Lung (tissue), 12 donors: Measurements from ENCODE around the gene VEGFB. TPM values are rescaled to one million over a fixed set of nuclear protein-coding genes. Genes with fewer than 3 reads are reported as not detected.

Experiments used
- ATAC-seq: fragments of 200-7000 bp; cut with Tn5 transposase; one replicate; pipeline ENCODE4 v1.9.1; 2020; ENCODE audit warnings: moderate number of reproducible peaks; ENCODE audit not compliant: insufficient read depth, low FRiP score
- DNase-seq, 3 donors: peaks; one replicate each; pipeline ENCODE4 v3.0.0-alpha.2; 2013 to 2017
- H3K27ac ChIP-seq, 2 donors: one replicate each; pipeline ENCODE4 v1.5.1; 2013; ENCODE audit warnings: mild to moderate bottlenecking in 2 of 2, moderate library complexity in 2 of 2, control low read depth in 1 of 2, inconsistent platforms in 1 of 2, low read depth in 1 of 2, low read length in 1 of 2
- H3K27me3 ChIP-seq, 3 donors: one replicate each; pipeline ENCODE4 v1.5.1; 2013; ENCODE audit warnings: low read length in 2 of 3; ENCODE audit not compliant: control insufficient read depth in 3 of 3, insufficient read depth in 3 of 3
- H3K36me3 ChIP-seq, 4 donors: one replicate each; pipeline ENCODE4 v1.5.1; 2013; ENCODE audit warnings: low read length in 4 of 4, mild to moderate bottlenecking in 1 of 4, moderate library complexity in 1 of 4; ENCODE audit not compliant: control insufficient read depth in 4 of 4, insufficient read depth in 4 of 4
- H3K4me1 ChIP-seq, 5 donors: one replicate each; pipeline ENCODE4 v1.5.1; 2013; ENCODE audit warnings: low read length in 5 of 5, mild to moderate bottlenecking in 2 of 5, moderate library complexity in 1 of 5; ENCODE audit not compliant: control insufficient read depth in 5 of 5, insufficient read depth in 5 of 5
- H3K4me3 ChIP-seq: one replicate; pipeline ENCODE4 v1.5.1; 2013; ENCODE audit warnings: mild to moderate bottlenecking, control low read depth, moderate library complexity
- H3K9ac ChIP-seq, 2 donors: one replicate each; pipeline ENCODE4 v1.5.1; 2013; ENCODE audit warnings: low read length in 2 of 2, control low read depth in 1 of 2; ENCODE audit not compliant: insufficient read depth in 1 of 2
- H3K9me3 ChIP-seq, 4 donors: one replicate each; pipeline ENCODE4 v1.5.1; 2013; ENCODE audit warnings: low read length in 3 of 4, mild to moderate bottlenecking in 1 of 4, moderate library complexity in 1 of 4; ENCODE audit not compliant: control insufficient read depth in 4 of 4, insufficient read depth in 3 of 4
- CTCF ChIP-seq: IDR thresholded peaks from 2 replicates; pipeline ENCODE4 v1.5.1; 2012; ENCODE audit warnings: mild to moderate bottlenecking; ENCODE audit errors: control extremely low read depth, extremely low read depth
- WGBS, 2 donors: extraction: QIAGEN DNeasy Blood & Tissue Kit; methylation state at CpG; one replicate each; pipeline ENCODE4 v1.1.7; 2013; 5-methylcytosine and 5-hydroxymethylcytosine counted together
- polyA plus RNA-seq, 2 donors: library from polyadenylated mRNA; stranded (reverse); fragments of 200-250 nt; gene quantifications; one replicate each; pipeline ENCODE4 v1.2.1, GENCODE V29; 2013
- total RNA-seq, 2 donors: library from RNA; depleted of rRNA in 1 of 2; stranded (reverse); fragments of >200 nt in 1 of 2; gene quantifications; one replicate each; pipeline ENCODE4 v1.2.1, GENCODE V29; 2014 to 2021
- donor health status: control.
- donor health status: control.
- donor health status: Bipolar disorder and iron deficiency.
- donor health status: healthy.
- donor health status: DM: yes; HTN: yes; CAD: no.

Gene VEGFB
- total and polyA plus RNA-seq, 4 donors, result 37.8 to 124 (median 79.4) TPM

DNA sequence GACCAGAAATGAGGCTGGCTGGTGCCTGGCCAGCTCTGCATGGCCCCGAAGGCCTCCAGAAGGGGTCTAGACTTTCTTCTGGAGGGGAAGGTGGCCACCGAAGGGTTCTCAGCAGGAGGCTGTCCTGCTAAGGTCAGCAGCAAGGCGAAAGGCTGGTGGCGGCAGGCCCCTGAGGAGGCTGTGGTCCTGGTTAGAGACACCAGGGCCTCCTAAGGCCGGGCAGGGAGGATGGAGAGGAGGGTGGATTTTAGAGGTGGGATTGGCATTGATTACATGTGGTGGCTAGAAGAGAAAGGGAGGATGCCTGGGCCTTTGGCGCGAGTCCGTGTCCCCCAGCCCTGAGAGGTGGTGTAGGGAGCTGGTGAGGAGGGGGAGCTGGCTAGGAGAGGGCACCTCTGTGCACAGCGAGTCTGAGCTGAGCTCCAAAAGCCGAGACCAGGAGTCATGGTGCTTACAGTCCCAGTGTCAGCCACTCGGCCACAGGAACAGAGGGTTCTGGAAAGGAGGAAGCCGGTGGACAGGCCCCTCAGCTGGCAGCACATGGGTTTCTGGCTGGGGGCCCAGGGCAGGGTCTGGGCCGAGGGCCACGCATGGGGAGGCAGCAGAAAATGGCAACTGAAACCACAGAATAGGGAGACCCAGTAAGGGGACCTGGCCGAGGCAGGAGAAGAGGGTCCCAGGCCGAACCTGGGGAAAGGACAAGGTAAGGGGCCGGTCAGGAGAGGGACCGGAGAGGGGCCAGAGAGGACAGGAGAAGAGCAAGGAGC is 25.4 kb upstream of the VEGFB start:
- no peak for TF ChIP-seq CTCF
- DNase-seq (no peak), ATAC-seq (no peak)
- peaks cover 0 to 2% (median 0%) of the 10 kb centered on the region in 4 donors for H3K9me3 ChIP-seq
- H3K27ac ChIP-seq, result peak overlapping the region in 1 of 2 donors; percentile 96
- H3K9ac ChIP-seq, result no peak overlapping the region
- H3K4me1 ChIP-seq, result peaks cover 0 to 26% (median 0%) of the 10 kb centered on the region in 5 donors
- H3K4me3 ChIP-seq, result no peak overlapping the region
- no peaks in the 10 kb centered on the region for H3K27me3 ChIP-seq
- peaks cover 0 to 30% (median 5%) of the 10 kb centered on the region in 4 donors for H3K36me3 ChIP-seq
- 74 to 81% methylated on average over 18 of the region's 18 CpGs for WGBS, 2 donors

DNA sequence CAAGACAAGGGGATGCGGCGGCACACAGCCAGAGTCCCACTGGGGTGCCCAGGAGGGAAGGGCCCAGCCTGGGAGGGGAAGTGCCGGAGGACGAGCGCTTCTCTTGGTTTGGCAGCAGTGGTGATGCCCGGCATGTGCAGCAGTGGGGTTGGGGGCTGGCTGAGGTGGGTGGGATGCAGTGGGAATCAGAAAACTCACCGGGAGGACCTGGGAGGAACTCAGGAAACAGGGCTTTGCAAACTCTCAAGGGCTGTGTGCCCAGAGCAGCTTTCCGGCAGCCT is 24.9 kb upstream of the VEGFB start:
- WGBS, 2 donors, result 88% methylated on average over 8 of the region's 8 CpGs
- H3K9ac ChIP-seq, result peak overlapping the region in 1 of 2 donors; percentile 19
- DNase-seq, result no peak
- no peaks in the 10 kb centered on the region for H3K27me3 ChIP-seq
- peaks cover 0 to 22% (median 0%) of the 10 kb centered on the region in 5 donors for H3K4me1 ChIP-seq
- no peak for ATAC-seq
- H3K27ac ChIP-seq, result no peak overlapping the region
- H3K4me3 ChIP-seq, result no peak overlapping the region
- H3K9me3 ChIP-seq, result peaks cover 0 to 2% (median 0%) of the 10 kb centered on the region in 4 donors
- TF ChIP-seq CTCF, result no peak
- peaks cover 0 to 26% (median 3%) of the 10 kb centered on the region in 4 donors for H3K36me3 ChIP-seq

GRCh38 chr11:64210301-64211020 is 23.9 kb upstream of the VEGFB start:
- H3K27me3 ChIP-seq, result no peaks in the 10 kb centered on the region
- peaks cover 0 to 26% (median 2%) of the 10 kb centered on the region in 4 donors for H3K36me3 ChIP-seq
- H3K4me1 ChIP-seq, result peaks cover 0 to 22% (median 0%) of the 10 kb centered on the region in 5 donors
- WGBS, 2 donors, result 89 to 96% methylated on average over 24 of the region's 24 CpGs
- no peak for ATAC-seq
- H3K9me3 ChIP-seq, result peaks cover 0 to 2% (median 0%) of the 10 kb centered on the region in 4 donors
- peak overlapping the region; percentile 6 for H3K4me3 ChIP-seq
- no peak overlapping the region for H3K27ac ChIP-seq
- no peak for DNase-seq
- no peak overlapping the region for H3K9ac ChIP-seq
- no peak for TF ChIP-seq CTCF
